MM.1S (cell line): ENCODE results near the gene KRT76.

ENCODE experiments used
- EZH2phosphoT487 ChIP-seq: fragments of 300-600 bp; sonication (generic); IDR thresholded peaks from 2 replicates; pipeline ENCODE4 v1.6.1; 2018; ENCODE audit warnings: antibody characterized with exemption, low read length
- TF ChIP-seq, protein P1 (sequence below): fragments of 300-600 bp; sonication (generic); IDR thresholded peaks from 2 replicates; pipeline ENCODE4 v1.5.1; 2016; ENCODE audit warnings: antibody characterized with exemption, low read length, mixed read lengths

DNA sequence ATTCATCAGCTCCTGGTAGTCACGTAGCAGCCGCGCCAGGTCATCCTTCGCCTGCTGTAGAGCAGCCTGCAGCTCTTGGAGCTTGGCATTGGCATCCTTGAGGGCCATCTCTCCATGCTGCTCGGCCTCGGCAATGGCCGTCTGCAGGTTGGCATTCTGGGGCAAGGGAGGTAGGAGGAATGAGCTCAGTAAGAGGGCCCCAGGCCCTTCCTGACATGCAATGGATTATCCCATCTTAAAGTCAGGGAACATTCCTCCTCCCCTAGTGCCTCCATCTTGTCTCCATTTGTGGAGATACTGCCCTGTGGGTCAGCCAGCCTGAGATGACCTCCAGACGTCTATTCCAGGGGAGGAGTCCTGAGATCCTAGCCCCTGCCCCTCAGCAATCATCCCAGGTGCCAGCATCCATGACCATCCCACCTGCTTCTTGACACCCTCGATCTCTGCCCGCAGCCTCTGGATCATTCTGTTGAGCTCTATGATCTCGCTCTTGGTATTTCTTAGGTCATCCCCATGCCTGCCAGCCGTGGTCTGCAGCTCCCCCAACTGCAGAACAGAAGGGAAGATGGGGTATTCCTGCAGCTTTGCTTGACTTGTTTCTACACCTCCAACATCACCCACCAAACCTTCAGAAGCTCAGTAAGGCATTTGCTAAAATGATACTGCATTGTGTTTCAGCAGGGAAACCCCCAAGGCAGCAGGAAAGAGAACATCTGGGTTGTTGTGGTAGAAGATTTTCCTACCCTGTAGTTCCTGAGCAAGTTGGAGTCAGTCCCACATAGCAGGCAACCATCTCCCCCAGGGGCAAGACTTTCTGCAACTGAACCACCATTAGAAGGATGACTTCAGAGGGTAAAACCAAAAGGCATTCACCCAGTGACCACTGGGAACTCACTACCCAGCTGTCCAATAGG is 14.4 kb upstream of the KRT76 start:
- TF ChIP-seq, protein P1, sequence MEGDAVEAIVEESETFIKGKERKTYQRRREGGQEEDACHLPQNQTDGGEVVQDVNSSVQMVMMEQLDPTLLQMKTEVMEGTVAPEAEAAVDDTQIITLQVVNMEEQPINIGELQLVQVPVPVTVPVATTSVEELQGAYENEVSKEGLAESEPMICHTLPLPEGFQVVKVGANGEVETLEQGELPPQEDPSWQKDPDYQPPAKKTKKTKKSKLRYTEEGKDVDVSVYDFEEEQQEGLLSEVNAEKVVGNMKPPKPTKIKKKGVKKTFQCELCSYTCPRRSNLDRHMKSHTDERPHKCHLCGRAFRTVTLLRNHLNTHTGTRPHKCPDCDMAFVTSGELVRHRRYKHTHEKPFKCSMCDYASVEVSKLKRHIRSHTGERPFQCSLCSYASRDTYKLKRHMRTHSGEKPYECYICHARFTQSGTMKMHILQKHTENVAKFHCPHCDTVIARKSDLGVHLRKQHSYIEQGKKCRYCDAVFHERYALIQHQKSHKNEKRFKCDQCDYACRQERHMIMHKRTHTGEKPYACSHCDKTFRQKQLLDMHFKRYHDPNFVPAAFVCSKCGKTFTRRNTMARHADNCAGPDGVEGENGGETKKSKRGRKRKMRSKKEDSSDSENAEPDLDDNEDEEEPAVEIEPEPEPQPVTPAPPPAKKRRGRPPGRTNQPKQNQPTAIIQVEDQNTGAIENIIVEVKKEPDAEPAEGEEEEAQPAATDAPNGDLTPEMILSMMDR: no peak
- TF ChIP-seq EZH2phosphoT487: no peak
